Coronary artery (tissue), 2 donors: ENCODE results near the gene NIM1K.

Source experiments
- DNase-seq: peaks from one replicate; pipeline ENCODE4 v3.0.0-alpha.2; 2017; ENCODE audit warnings: low spot score
- H3K27ac ChIP-seq, 2 donors: fragments of 200-600 bp; sonication (generic); one replicate each; pipeline ENCODE4 v1.5.1; 2016 to 2019
- H3K4me3 ChIP-seq: fragments of 200-600 bp; sonication (generic); 2 replicates; pipeline ENCODE4 v1.5.1; 2016; ENCODE audit warnings: mild to moderate bottlenecking, moderate library complexity
- TF ChIP-seq, protein P1 (sequence below): fragments of 200-600 bp; sonication (generic); IDR thresholded peaks from one replicate; pipeline ENCODE4 v1.5.1; 2019; ENCODE audit warnings: antibody characterized with exemption

NIM1K gene

DNA sequence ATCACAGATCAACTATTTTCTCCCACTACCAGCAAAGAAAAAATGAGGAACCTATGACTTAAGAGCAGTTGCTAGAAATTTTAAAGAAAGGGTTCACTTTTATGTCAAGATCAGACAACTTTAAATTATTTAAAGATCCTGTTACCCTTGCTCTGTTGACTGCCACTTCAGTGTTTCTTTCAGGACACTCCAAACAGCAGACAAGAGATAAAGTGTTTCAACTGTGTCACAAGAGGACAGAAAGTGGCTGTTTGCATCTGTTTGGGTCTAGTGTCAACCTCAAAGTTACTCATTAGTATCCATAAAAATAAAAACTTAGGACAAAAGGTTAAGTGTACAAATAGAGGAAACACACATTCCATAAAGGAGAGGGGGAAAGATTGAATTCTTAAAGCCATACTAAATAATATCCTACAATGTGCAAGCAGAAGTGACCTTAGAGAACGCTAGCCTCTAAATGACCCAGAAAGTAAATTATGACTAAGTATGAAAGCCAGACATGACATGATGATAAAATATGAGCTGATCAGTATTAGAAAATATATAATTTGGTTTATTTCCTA, 96.3 kb downstream of the NIM1K start:
- TF ChIP-seq, protein P1, sequence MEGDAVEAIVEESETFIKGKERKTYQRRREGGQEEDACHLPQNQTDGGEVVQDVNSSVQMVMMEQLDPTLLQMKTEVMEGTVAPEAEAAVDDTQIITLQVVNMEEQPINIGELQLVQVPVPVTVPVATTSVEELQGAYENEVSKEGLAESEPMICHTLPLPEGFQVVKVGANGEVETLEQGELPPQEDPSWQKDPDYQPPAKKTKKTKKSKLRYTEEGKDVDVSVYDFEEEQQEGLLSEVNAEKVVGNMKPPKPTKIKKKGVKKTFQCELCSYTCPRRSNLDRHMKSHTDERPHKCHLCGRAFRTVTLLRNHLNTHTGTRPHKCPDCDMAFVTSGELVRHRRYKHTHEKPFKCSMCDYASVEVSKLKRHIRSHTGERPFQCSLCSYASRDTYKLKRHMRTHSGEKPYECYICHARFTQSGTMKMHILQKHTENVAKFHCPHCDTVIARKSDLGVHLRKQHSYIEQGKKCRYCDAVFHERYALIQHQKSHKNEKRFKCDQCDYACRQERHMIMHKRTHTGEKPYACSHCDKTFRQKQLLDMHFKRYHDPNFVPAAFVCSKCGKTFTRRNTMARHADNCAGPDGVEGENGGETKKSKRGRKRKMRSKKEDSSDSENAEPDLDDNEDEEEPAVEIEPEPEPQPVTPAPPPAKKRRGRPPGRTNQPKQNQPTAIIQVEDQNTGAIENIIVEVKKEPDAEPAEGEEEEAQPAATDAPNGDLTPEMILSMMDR = no peak
- H3K4me3 ChIP-seq = no peak overlapping the region
- no peak overlapping the region for H3K27ac ChIP-seq
- DNase-seq = no peak

DNA sequence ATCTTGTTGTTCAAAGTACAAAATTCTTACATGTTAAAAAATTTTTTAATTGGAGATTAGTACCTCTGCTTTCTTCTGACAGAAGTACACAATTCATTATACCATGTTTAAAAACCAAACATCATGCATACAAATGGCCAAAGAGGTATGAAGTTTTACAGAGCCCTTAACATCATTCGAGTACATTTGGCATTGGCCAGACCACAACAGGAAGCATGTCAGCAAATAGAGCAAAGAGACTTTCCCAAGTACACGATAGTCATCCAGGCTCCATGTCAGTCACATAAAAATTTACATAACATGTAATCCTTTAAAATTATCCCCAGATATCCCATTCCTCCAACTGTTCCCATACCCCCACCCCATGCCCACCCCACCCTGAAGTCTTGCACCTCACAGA, 98.7 kb downstream of the NIM1K start:
- DNase-seq = no peak
- Histone ChIP-seq H3K27ac (no peak overlapping the region), H3K4me3 (no peak overlapping the region)
- TF ChIP-seq, protein P1 = no peak

DNA sequence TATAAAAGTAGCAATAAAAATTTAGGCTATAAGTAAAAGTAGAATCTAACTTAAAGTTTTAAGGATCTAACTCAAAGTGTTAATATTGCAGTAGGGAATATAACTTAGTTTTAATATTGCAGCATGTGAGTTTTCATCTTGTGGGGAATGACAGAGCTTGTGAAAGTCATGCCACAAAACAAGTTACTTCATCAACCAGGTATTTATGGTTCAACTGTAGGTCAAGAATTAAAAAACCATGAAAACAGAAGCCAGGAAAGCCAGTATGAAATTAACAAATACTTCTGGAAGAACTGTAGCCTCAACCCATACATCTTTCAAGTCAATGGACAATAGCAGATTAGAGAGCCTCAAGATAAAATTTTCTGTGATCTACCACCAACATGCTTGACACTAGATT, 102.2 kb downstream of the NIM1K start:
- no peak for DNase-seq
- TF ChIP-seq, protein P1 = no peak
- H3K27ac ChIP-seq = no peak overlapping the region

DNA sequence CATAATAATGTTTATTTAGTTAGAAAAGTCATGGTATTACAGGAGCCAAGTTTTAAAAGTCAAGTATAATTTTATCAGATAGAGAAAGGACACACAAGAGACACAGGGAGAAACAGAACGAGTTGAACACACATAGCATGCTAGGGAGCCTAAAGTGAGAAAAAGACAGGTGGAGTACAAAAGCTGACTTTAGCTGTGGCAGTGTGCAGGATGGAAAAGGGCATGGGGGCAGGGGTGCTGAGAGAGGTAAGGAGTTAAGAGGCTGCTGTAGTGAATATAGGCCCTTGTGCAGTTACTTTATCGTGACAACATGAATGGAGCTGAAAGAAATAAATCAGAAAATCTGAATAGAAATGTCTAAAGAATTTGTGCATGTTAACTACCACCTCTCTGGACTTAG, 103.2 kb downstream of the NIM1K start:
- TF ChIP-seq, protein P1 = no peak
- Histone ChIP-seq H3K4me3 (no peak overlapping the region), H3K27ac (no peak overlapping the region)
- no peak for DNase-seq

More for the DNA sequence above, 102.2 kb downstream of the NIM1K start:
- H3K4me3 ChIP-seq = no peak overlapping the region

DNA sequence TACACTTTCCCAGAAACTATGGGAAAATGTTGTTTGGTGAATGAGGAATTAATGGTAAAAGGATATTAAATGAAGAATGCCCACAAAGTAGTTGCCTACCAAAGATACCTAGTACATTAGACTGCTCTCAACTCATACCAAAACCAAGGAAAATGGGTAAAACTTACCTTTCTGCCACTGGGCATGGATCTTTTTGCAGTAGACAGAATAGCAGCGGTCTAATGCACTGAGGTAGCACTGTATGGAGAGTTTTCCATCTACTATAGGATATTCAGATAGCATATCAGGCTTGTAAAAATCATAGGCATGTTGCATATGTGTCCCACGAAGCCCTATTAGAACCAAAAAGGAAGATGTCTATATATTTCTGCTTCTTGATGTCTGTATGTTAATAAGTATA, 104.8 kb downstream of the NIM1K start:
- DNase-seq = no peak
- no peak overlapping the region for H3K4me3 ChIP-seq
- H3K27ac ChIP-seq = no peak overlapping the region
- TF ChIP-seq, protein P1 = no peak

DNA sequence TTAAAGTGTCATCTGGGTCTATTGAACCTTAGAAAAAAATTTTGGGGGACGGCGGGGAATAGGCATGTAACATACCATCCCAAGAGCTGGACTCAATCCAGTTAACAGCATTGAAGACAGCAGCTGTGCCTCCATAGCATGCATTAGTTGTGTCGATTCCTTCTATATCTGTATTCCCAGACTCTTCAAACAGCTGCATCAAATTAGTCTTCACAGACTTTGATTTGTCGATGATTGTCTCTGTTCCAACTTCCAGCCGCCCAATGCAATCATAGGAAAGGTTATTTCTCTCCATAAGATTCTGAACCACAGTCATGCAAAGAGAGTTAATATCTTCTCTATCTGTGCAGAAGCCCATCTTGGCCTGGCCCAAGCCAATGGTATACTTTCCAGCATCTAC, 106.4 kb downstream of the NIM1K start:
- DNase-seq = no peak

DNA sequence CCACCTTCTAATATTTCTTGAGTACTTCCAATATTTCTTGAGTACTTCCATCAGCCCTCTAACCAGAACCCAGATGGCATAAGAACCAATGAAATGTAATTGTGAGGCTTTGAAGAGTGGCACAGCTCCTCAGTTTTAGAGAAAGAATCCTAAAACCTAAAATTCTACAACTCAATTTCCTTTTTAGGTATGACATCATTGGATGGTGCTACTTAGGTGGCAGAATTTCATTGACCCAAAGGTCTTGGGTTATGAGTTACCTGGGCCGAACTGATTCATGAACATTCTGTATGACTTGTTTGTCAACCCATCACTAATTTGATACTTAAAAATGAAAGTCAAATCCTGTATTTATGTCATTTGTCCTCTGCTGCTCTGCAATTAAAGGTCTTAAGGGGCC, 108.1 kb downstream of the NIM1K start:
- TF ChIP-seq, protein P1 = no peak
- Histone ChIP-seq H3K27ac (no peak overlapping the region), H3K4me3 (no peak overlapping the region)
- no peak for DNase-seq

More for the DNA sequence above, 106.4 kb downstream of the NIM1K start:
- TF ChIP-seq, protein P1 = no peak
- Histone ChIP-seq H3K4me3 (no peak overlapping the region), H3K27ac (no peak overlapping the region)
